ENCODE measurements around the gene PIF1. TPM values are rescaled to one million over a fixed set of nuclear protein-coding genes. Genes with fewer than 3 reads are reported as not detected.

PIF1 gene
- total RNA-seq, 3 donors from 2014 or later (not counting 1 experiment from before 2014, with no cell fraction given), result 6.2 to 23.9 (median 9.7) TPM

- H3K4me1 Mint-ChIP-seq, result peaks cover 0 to 7% of the 10 kb centered on the region in 2 donors
- no peaks in the 10 kb centered on the region for H3K36me3 Mint-ChIP-seq
- Histone ChIP-seq H3K36me3 (ENCODE audit: control insufficient read depth, insufficient read depth, low read length) (no peaks in the 10 kb centered on the region), H3K27me3 (ENCODE audit: control insufficient read depth, insufficient read depth, low read length) (no peaks in the 10 kb centered on the region), H3K27ac (ENCODE audit: low read length) (no peak overlapping the region), H3K4me1 (ENCODE audit: control insufficient read depth, insufficient read depth, low read length) (no peaks in the 10 kb centered on the region), H3K4me3 (ENCODE audit: low read length) (no peak overlapping the region), H3K9me3 (ENCODE audit: control insufficient read depth, insufficient read depth, low read length) (no peaks in the 10 kb centered on the region)
- intact Hi-C loops (cut with micrococcal nuclease), result loop anchor here (10.0 kb wide), 1 partner anchor 48 kb away; no protein-coding TSS in a partner anchor
- no peak overlapping the region for H3K27ac Mint-ChIP-seq
- no peak for ATAC-seq
- no peak for DNase-seq
- no peak overlapping the region for H3K4me3 Mint-ChIP-seq
- 70% methylated on average over 6 of the region's 6 CpGs for WGBS (ENCODE audit: insufficient coverage)
- no peaks in the 10 kb centered on the region for H3K9me3 Mint-ChIP-seq
- no peaks in the 10 kb centered on the region for H3K27me3 Mint-ChIP-seq (ENCODE audit: low read depth in 2 of 2)
- no peak for TF ChIP-seq CTCF (IDR thresholded peaks at IDR 0.05)
These were observed 12.4 kb downstream of the PIF1 start for GRCh38 chr15:64813075-64813474.

GRCh38 chr15:64810497-64811326 lies 14.7 kb downstream of the PIF1 start:
- WGBS (ENCODE audit: insufficient coverage), result 86% methylated on average over 5 of the region's 6 CpGs
- intact Hi-C loops (cut with micrococcal nuclease), result loop anchor here (1.0 to 10.0 kb wide), 2 partner anchors 46 to 79 kb away; no protein-coding TSS in a partner anchor
- H3K9me3 Mint-ChIP-seq, result no peaks in the 10 kb centered on the region
- no peak overlapping the region for H3K4me3 Mint-ChIP-seq
- DNase-seq, result no peak
- no peaks in the 10 kb centered on the region for H3K36me3 Mint-ChIP-seq
- peaks cover 0 to 7% of the 10 kb centered on the region in 2 donors for H3K4me1 Mint-ChIP-seq
- no peak overlapping the region for H3K4me3 ChIP-seq (ENCODE audit: low read length)
- H3K4me1 ChIP-seq (ENCODE audit: control insufficient read depth, insufficient read depth, low read length), result no peaks in the 10 kb centered on the region
- H3K27me3 Mint-ChIP-seq (ENCODE audit: low read depth in 2 of 2), result no peaks in the 10 kb centered on the region
- H3K9me3 ChIP-seq (ENCODE audit: control insufficient read depth, insufficient read depth, low read length), result no peaks in the 10 kb centered on the region
- no peak overlapping the region for H3K27ac Mint-ChIP-seq
- TF ChIP-seq CTCF (IDR thresholded peaks at IDR 0.05), result no peak
- no peak for ATAC-seq
- H3K27me3 ChIP-seq (ENCODE audit: control insufficient read depth, insufficient read depth, low read length), result no peaks in the 10 kb centered on the region
- H3K36me3 ChIP-seq (ENCODE audit: control insufficient read depth, insufficient read depth, low read length), result no peaks in the 10 kb centered on the region
- H3K27ac ChIP-seq (ENCODE audit: low read length), result no peak overlapping the region

GRCh38 chr15:64809649-64810496 lies 15.6 kb downstream of the PIF1 start:
- H3K4me3 Mint-ChIP-seq, result no peak overlapping the region
- Histone ChIP-seq H3K27me3 (ENCODE audit: control insufficient read depth, insufficient read depth, low read length) (no peaks in the 10 kb centered on the region), H3K9me3 (ENCODE audit: control insufficient read depth, insufficient read depth, low read length) (no peaks in the 10 kb centered on the region), H3K27ac (ENCODE audit: low read length) (no peak overlapping the region), H3K4me1 (ENCODE audit: control insufficient read depth, insufficient read depth, low read length) (no peaks in the 10 kb centered on the region), H3K36me3 (ENCODE audit: control insufficient read depth, insufficient read depth, low read length) (no peaks in the 10 kb centered on the region), H3K4me3 (ENCODE audit: low read length) (no peak overlapping the region)
- intact Hi-C loops (cut with micrococcal nuclease), result loop anchor here (1.0 to 10.0 kb wide), 2 partner anchors 45 to 79 kb away; no protein-coding TSS in a partner anchor
- 40% methylated on average over 14 of the region's 14 CpGs for WGBS (ENCODE audit: insufficient coverage)
- H3K36me3 Mint-ChIP-seq, result no peaks in the 10 kb centered on the region
- H3K4me1 Mint-ChIP-seq, result peaks cover 0 to 7% of the 10 kb centered on the region in 2 donors
- peak; percentile 65 to 83 for DNase-seq
- peak overlapping the region in 1 of 2 donors; percentile 29 for H3K27ac Mint-ChIP-seq
- TF ChIP-seq CTCF (IDR thresholded peaks at IDR 0.05), result peak; percentile 90
- peak; percentile 76 to 86 (median 85) for ATAC-seq
- no peaks in the 10 kb centered on the region for H3K27me3 Mint-ChIP-seq (ENCODE audit: low read depth in 2 of 2)
- no peaks in the 10 kb centered on the region for H3K9me3 Mint-ChIP-seq

Measured in natural killer cell (primary cell).